ENCODE measurements around the gene RAET1L.
"Not testable (repeated sequence)": the region's sequence is repeated elsewhere in the genome, so short reads cannot be mapped to it uniquely, and the experiment has no call there.

The RAET1L gene

GRCh38 chr6:150015281-150016001 lies 9.9 kb downstream of the RAET1L start:
- not testable (repeated sequence) for DNase-seq

DNA sequence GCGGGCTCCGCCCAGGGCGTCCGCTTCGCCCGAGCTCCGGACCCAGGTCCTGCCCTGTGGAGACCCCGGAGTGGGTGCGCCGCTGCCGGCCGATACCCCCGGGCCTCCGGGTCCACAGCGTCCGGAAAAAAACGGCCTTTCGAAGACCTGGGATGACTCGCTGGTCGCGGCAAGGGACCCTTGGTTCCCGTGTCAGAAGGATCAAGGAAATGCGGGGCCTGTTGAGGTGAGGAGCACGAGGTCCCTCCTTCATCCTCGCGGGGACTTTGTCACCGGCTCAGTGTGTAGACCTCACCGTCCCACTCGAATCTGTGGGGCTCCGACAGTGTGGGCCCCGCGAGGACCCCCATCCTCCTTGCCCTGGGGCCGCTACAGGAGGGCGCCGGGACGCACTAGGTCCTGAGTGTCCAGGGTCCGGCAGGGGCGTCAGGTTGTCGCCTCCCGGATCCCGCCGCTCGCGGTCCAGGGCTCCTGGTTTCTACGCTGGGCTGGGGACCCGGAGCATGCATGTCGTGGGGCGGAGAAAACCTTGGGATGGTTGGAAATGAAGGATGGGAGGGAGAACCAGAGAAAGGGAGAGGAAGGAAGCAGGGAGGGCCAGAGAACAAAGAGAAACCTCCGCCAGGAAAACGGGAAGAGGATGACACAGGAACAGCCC lies 10.6 kb downstream of the RAET1L start:
- not testable (repeated sequence) for DNase-seq

GRCh38 chr6:150013785-150014622 lies 11.3 kb downstream of the RAET1L start:
- not testable (repeated sequence) for DNase-seq

DNA sequence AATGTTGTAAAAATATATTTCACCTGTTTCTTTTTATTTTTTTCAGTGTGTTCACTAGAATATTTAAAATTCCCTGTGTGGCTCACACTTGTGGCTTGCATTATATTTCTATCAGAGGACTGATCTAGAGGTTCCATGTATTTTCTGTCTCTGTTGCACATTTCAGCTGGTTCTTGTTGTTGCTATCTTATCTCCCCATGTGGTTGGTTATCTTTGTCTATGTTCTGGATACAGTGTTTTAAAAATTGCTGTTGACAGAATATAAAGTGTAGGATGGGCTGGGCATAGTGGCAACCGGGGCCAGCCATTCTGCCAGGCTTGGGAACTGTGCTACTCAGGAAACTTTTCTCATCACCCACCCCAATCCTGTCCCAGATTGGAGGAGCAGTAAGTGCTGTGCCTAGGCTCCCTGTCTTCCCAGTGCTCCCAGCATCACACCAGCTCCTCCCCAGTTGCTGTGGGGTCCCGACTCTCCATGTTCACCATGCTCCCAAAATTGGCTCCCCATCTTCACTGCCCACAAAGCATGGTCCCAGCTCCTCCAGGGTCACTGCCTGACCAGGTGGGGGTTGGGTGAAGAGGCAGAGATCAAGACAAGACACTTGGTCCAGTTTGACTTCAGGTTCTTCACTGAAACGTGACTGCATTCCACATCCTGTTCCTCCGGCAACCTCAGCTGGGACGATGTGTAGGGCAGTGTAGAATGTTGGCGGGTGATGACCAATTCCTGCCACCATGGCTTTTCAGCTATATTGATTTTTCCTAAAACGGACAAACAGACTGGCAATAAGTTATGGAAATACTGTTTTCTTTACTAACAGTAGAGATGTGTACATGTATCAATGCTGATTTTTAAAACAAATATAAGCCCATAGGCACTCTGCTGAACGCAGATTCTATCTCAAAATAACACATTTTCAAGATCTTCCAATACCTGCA lies 12.2 kb downstream of the RAET1L start:
- DNase-seq, result not testable (repeated sequence)

- DNase-seq, result no peak
Observed at GRCh38 chr6:150008588-150008987, 16.7 kb downstream of the RAET1L start.

GRCh38 chr6:150006961-150007464 lies 18.3 kb downstream of the RAET1L start:
- no peak for DNase-seq

DNA sequence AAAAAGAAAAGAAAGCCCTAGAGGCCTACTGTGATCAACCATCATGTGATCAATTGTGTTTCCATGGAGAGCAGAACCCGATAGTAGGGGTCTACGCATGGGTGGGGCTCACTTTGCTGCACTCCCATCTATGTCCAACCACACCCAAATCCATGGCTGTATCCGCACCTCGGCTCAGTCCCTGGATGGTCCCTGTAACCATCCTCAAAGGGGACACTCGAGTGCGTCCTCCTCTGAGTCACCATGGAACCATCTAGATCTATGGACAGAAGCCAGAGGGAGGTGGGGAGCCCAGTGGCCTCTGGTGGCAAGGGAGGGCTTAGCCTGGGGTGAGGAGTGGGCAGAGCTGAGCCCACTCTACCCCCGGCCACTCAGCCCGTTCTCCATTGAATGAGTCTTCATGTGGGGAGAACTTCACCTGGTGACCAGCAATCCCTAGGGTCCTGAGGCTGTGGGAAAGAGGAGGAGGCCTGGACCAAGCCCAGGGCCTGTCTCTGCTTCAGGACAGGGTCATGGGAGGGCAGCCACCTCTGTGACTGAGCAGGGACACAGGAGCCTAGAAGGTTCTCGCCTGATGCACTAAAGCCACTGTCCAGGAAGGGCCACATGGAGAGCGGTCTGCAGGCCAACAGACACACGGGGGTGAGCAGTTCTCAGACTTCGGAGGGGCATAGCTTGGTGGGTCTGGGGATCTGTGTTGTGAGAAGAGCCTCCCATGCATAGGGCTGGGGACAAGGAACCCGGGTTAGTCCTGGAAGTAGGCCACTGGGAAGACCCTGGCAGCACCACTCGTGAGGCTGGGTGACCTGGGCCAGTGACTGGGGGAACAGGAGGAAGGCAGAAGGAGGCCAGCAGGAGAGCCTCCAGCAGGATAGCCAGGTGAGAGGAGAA lies 19.3 kb downstream of the RAET1L start:
- no peak for DNase-seq

DNA sequence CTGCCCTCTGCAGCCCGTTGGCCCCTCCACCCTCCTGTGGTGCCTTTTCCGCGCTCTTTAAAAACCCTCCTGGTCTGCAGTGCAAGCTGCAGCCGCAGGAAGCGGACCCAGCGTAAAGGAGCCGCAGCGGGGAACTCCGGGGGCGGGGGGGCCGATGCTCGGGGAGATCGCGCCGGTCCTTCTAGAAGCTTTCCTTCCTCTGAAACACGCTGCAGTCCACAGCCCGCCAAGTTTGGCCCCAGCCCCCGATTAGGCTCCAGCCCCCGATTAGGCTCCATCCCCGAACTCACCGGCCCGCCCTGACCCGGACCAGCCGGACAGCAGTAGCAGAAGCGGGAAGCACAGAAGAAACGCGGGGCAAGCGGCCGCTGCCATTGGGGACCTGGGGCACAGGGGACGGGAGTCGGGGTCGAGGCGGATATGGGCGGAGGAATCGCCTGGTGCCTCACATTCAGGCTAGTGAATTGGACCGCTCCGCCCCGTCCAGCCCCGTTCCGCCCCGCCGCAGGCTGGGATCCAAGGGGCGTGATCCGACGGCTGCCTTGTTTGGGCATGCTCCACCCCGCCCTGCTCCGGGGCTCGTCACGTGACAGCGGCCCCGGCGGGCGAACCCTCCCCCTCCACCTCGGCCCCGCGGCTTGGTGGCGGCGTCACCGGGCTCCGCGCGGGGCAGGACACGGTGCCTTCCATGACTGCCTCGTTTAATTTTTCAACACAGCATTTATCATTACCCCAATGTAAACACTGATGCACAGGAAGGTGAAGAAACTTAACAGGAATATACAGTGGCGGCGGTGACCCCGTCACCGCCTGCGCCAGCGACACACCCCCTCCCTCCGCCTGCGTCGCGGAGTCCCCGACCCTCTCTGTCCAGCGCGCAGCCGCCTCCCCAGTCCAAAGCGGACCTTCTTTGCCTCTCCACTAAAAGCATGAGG lies 20.3 kb downstream of the RAET1L start:
- DNase-seq, result peak; percentile 85

DNA sequence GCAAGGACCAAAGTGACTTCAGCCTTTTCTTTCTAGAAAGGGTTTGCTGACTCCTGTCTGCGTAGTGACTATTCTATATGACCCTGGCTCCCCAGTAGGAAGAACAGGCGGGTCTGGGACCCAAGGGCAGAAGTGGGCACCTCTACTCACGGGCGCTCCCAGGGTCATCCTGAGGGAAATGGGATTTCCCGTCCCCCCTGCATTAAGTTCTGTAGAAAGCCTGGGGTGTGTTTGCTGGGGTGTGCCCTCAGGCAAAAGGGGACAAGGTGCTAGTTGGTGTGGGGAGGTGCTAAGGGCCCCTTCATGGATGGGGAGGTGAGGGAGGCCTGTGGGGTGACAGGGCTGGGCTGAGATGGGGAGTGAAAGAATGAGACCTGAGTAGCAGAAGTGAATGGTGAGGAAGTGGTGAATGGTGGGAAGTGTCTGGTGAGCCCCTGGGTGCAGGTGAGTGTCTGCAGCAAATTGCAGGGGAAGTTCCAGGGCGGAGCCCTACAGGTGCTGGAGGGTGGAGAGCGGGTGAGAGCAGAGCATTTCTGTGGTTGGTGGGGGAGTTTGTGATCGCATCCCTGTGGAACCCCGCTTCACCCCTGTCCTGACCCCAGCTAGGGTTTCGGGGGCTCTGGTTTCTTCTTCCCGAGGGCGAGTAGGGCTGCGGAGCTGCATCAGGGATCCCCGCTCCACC lies 21.1 kb downstream of the RAET1L start:
- peak; percentile 53 for DNase-seq

DNA sequence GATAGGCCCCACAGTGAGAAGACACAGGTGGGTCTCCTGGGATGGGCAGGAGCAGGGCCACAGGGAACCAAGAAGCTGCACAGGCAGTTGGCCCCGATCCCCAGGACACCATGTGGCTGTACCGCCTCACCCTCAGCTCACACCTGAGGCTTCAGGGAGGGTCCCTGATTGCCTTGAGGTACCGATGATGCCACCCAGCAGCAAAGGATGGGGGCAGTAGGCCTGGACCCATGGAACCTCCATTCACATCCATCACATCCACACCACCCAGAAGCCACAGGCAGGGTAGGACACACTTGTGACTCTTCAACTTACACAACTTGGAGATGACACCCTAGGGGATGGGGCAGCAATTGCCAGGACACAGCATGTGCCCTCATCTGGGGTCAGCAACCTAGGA lies 21.7 kb downstream of the RAET1L start:
- DNase-seq, result not testable (repeated sequence)

- DNase-seq, result no peak
Observed at GRCh38 chr6:150002710-150003109, 22.6 kb downstream of the RAET1L start.

GRCh38 chr6:150001295-150002008 lies 23.9 kb downstream of the RAET1L start:
- no peak for DNase-seq

- DNase-seq, result no peak
Observed at GRCh38 chr6:149999636-150000035, 25.7 kb downstream of the RAET1L start.

DNA sequence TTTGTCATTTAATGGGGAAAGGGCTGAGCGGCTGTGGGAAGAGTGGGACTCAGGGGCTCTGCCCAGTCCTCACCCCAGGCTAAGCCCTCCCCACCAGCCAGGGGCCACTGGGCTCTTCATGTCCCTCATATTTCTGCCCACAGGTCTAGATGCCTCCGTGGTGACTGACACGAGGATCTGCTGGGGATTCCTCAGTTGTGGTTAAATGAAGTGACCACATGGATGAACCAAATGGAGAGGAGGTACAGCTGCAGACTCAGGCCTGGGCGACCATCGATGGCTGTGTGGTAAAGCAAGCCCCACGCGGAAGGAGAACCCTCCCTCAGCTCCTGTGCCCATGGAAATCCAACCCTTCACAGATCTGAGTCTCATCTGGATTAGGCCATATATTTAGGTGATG lies 29.4 kb downstream of the RAET1L start:
- DNase-seq, result no peak

- DNase-seq, result no peak
Observed at GRCh38 chr6:149995235-149995750, 30.0 kb downstream of the RAET1L start.

- no peak for DNase-seq
Observed at GRCh38 chr6:149991838-149992237, 33.5 kb downstream of the RAET1L start.

DNA sequence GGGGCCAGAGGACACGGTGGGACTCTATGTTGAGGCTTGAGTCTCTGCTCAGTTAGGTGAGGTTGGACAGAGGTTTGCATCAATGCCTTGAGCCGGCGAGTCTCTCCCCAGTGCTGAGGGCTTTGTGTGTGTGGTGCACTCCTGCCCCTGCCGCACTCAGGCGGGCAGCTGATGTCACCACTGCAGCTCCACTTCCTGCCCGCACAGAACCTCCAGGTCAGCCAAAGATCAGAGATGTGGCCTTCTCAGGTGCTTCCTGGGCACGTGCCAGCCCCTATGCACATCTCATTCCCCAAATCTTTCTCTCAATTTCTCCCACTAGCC lies 33.9 kb downstream of the RAET1L start:
- not testable (repeated sequence) for DNase-seq

- no peak for DNase-seq
Observed at GRCh38 chr6:149990661-149991471, 34.5 kb downstream of the RAET1L start.
